HepG2 (cell line): ENCODE data around the gene SLA2.

Experiments
- ATF7 ChIP-seq, 2 experiments: fragments of 450-650 bp in 1 of 2; sonication (generic) in 1 of 2; formaldehyde crosslinking in 1 of 2; IDR thresholded peaks; 2 replicates each; pipeline versions ENCODE4 v1.4.0 to v1.6.1; 2016 to 2020; ENCODE audit warnings: antibody characterized with exemption in 1 of 2, mild to moderate bottlenecking in 1 of 2, missing genetic modification reagents in 1 of 2
- EZH2 ChIP-seq: conservative IDR thresholded peaks from 2 replicates; pipeline ENCODE4 v1.6.1; 2012; ENCODE audit warnings: mild to moderate bottlenecking, low read depth, low read length, moderate library complexity
- MZF1 ChIP-seq: sonication (generic); formaldehyde crosslinking; IDR thresholded peaks from 2 replicates; pipeline ENCODE4 v1.8.1; 2023; ENCODE audit warnings: mild to moderate bottlenecking, missing genetic modification reagents, borderline replicate concordance
- ZNF432 ChIP-seq: sonication (generic); formaldehyde crosslinking; IDR thresholded peaks from 2 replicates; pipeline ENCODE4 v1.5.0; 2020; ENCODE audit warnings: missing genetic modification reagents, mild to moderate bottlenecking, borderline replicate concordance

DNA sequence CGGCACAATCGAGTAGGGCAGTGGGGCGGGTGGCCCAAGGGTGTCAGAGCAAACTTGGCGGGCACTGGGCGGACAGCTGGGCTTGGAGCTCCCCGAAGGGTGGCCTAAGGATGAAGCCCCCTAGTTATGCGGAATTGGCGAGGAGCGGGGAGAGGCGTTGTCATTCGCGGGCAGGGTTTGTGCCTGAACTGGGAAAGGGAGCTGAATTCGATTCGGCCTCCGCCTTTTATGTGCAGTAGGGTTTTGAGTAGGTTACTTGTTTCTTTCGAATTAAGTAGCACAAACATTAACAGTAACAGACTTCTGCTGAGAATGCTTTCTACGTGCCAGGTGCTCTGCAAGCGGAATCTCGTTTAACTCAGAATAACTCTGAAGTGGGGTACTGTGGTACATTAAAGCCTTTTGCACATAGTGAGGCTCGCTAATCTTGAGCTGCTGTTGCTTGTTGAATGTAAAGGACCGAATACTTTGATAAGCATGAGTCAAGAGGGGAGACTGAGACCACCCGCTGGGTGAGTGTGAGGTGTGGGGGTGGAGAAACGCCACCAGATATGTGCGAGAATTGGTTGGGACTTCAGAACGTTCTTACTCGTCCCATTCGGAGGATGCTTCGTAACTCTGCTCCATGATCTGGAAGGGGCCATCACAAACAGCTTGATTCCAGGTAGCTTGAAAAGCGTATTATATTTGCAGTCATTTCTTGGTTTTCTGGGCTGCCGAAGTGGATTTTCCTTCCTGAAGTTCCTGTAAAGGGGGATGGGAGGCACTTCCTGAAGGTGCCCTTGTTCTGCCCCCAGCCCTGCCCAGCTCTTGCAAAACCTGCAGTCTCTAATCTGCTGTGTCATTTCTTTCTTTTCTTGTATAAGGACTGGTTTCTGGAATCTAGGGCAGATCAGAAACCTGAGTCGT lies 39.6 kb downstream of the SLA2 start:
- TF ChIP-seq EZH2 (no peak), ATF7 (IDR thresholded peaks at IDR 0.05) (no peak), ATF7 (CRISPR knock-in tag; IDR thresholded peaks at IDR 0.05) (no peak), MZF1 (no peak), ZNF432 (CRISPR knock-in tag) (no peak)
